Stimulated activated CD4-positive, alpha-beta T cell treated with anti-CD3 and anti-CD28 coated beads, TNF-alpha, amount 100 ng/mL, for 4 hours (primary cell): Measurements from ENCODE around the gene DAPK1.
"Not testable (repeated sequence)": the region's sequence is repeated elsewhere in the genome, so short reads cannot be mapped to it uniquely, and the experiment has no call there.

Source experiments
- DNase-seq, 3 experiments: peaks; one replicate each; pipeline ENCODE4 v3.0.0-alpha.2; 2020; ENCODE audit warnings: low read depth in 3 of 3

The DAPK1 gene

GRCh38 chr9:87741891-87742290, 244.2 kb downstream of the DAPK1 start:
- DNase-seq = no peak

- no peak for DNase-seq
Observed at GRCh38 chr9:87742813-87743428, 245.3 kb downstream of the DAPK1 start.

GRCh38 chr9:87744247-87744646, 246.6 kb downstream of the DAPK1 start:
- DNase-seq = not testable (repeated sequence)

GRCh38 chr9:87746186-87746585, 248.5 kb downstream of the DAPK1 start:
- no peak for DNase-seq

- no peak for DNase-seq
Observed at GRCh38 chr9:87748881-87749280, 251.2 kb downstream of the DAPK1 start.

- DNase-seq = no peak
Observed at GRCh38 chr9:87749335-87750035, 251.8 kb downstream of the DAPK1 start.

GRCh38 chr9:87750726-87751125, 253.1 kb downstream of the DAPK1 start:
- no peak for DNase-seq

GRCh38 chr9:87751423-87751822, 253.8 kb downstream of the DAPK1 start:
- DNase-seq = no peak

GRCh38 chr9:87751868-87752267, 254.2 kb downstream of the DAPK1 start:
- DNase-seq = no peak

GRCh38 chr9:87753313-87753712, 255.6 kb downstream of the DAPK1 start:
- no peak for DNase-seq
